Osteoblast (primary cell): ENCODE measurements around the gene LSMEM2. TPM values are rescaled to one million over a fixed set of nuclear protein-coding genes. Genes with fewer than 3 reads are reported as not detected.

Experiments used
- DNase-seq: peaks from one replicate; pipeline ENCODE4 v3.0.0; 2011; ENCODE audit warnings: low spot score, mixed read lengths; ENCODE audit not compliant: insufficient read length; ENCODE audit errors: missing footprints
- H2AFZ ChIP-seq: 2 replicates; pipeline ENCODE4 v1.6.0; 2011; ENCODE audit warnings: mild to moderate bottlenecking, low read length
- H3K27ac ChIP-seq: 2 replicates; pipeline ENCODE4 v1.5.1; 2011; ENCODE audit warnings: mild to moderate bottlenecking, low read depth, low read length, moderate library complexity
- H3K27me3 ChIP-seq: 2 replicates; pipeline ENCODE4 v1.6.0; 2012; ENCODE audit warnings: mild to moderate bottlenecking, control low read depth, inconsistent platforms, low read length, moderate library complexity; ENCODE audit not compliant: insufficient read depth
- H3K36me3 ChIP-seq: 2 replicates; pipeline ENCODE4 v1.5.1; 2011; ENCODE audit warnings: mild to moderate bottlenecking, low read length, control low read depth, moderate library complexity; ENCODE audit not compliant: insufficient read depth
- H3K4me1 ChIP-seq: 2 replicates; pipeline ENCODE4 v1.5.1; 2011; ENCODE audit warnings: mild to moderate bottlenecking, low read length, control low read depth, moderate library complexity; ENCODE audit not compliant: insufficient read depth
- H3K4me2 ChIP-seq: 2 replicates; pipeline ENCODE4 v1.6.0; 2011; ENCODE audit warnings: mild to moderate bottlenecking, low read length; ENCODE audit not compliant: insufficient read depth
- H3K4me3 ChIP-seq: fragments of 200-600 bp; sonication (generic); 3 replicates; pipeline ENCODE4 v1.5.1; 2012; ENCODE audit warnings: mild to moderate bottlenecking, low read length, inconsistent platforms; ENCODE audit not compliant: insufficient read depth
- H3K79me2 ChIP-seq: 2 replicates; pipeline ENCODE4 v1.6.0; 2012; ENCODE audit warnings: mild to moderate bottlenecking, low read length, control low read depth, inconsistent platforms; ENCODE audit not compliant: insufficient read depth
- H3K9me3 ChIP-seq: 2 replicates; pipeline ENCODE4 v1.5.1; 2011; ENCODE audit warnings: low read depth, low read length, control low read depth
- H4K20me1 ChIP-seq: 2 replicates; pipeline ENCODE4 v1.6.0; 2012; ENCODE audit warnings: mild to moderate bottlenecking, low read length, control low read depth; ENCODE audit not compliant: insufficient read depth
- CTCF ChIP-seq: IDR thresholded peaks from 2 replicates; pipeline ENCODE4 v1.5.1; 2011; ENCODE audit warnings: mild to moderate bottlenecking, low read depth, low read length, moderate library complexity; ENCODE audit errors: extremely low read depth
- total RNA-seq: library from RNA; depleted of rRNA; stranded (reverse); fragments of >200 nt; gene quantifications from 2 replicates; pipeline ENCODE4 v1.2.3, GENCODE V29; 2012

The LSMEM2 gene
- total RNA-seq, 1 donor: not detected

- no peak overlapping the region for H3K4me2 ChIP-seq
- H3K27me3 ChIP-seq: no peaks in the 10 kb centered on the region
- H3K9me3 ChIP-seq: no peaks in the 10 kb centered on the region
- no peak overlapping the region for H3K27ac ChIP-seq
- H4K20me1 ChIP-seq: no peaks in the 10 kb centered on the region
- H2AFZ ChIP-seq: no peak overlapping the region
- no peak overlapping the region for H3K4me3 ChIP-seq
- DNase-seq: peak; percentile 72
- peaks cover 19% of the 10 kb centered on the region for H3K36me3 ChIP-seq
- TF ChIP-seq CTCF: no peak
- H3K4me1 ChIP-seq: peaks cover 33% of the 10 kb centered on the region
- H3K79me2 ChIP-seq: peaks cover 6% of the 10 kb centered on the region
These were observed 16.1 kb upstream of the LSMEM2 start for GRCh38 chr3:50262778-50263177.

GRCh38 chr3:50263478-50264382 is 15.2 kb upstream of the LSMEM2 start:
- peak overlapping the region; percentile 57 for H3K4me2 ChIP-seq
- H3K4me1 ChIP-seq: peaks cover 41% of the 10 kb centered on the region
- no peak for TF ChIP-seq CTCF
- no peaks in the 10 kb centered on the region for H3K9me3 ChIP-seq
- H3K4me3 ChIP-seq: peak overlapping the region; percentile 11
- H2AFZ ChIP-seq: no peak overlapping the region
- peaks cover 9% of the 10 kb centered on the region for H3K36me3 ChIP-seq
- H3K79me2 ChIP-seq: no peaks in the 10 kb centered on the region
- peak; percentile 95 for DNase-seq
- no peaks in the 10 kb centered on the region for H3K27me3 ChIP-seq
- peak overlapping the region; percentile 54 for H3K27ac ChIP-seq
- H4K20me1 ChIP-seq: no peaks in the 10 kb centered on the region

DNA sequence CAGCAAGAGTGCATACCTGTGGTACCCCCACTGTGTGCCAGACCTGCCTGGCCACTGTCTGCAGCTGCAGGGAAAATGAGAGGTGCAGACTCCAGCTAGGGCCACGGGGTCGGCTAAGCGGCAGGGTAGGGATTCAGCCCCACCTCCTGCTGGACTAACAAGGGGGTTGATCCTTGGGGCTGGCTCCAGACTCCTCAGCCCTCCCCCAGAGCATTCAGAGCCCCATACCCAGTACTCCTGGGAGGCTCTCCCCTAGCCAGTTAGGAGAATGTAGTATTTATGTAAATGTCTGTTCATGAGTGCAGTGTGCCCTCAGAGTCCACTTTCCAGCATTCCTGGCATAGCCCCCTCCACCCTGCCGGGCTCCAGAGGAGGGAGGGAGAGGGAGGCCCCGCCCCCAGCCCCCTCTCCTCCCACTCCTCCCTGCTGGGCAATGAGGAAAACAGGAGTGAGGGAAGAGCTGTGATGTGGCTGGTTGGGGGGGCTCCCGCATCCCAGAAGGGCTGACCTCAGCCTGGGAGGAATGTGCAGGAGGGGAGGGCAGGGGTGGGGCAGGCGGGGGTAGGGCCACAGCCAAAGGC is 14.4 kb upstream of the LSMEM2 start:
- H3K9me3 ChIP-seq: no peaks in the 10 kb centered on the region
- no peaks in the 10 kb centered on the region for H3K27me3 ChIP-seq
- TF ChIP-seq CTCF: no peak
- H3K4me1 ChIP-seq: peaks cover 48% of the 10 kb centered on the region
- H3K27ac ChIP-seq: peak overlapping the region; percentile 54
- H3K36me3 ChIP-seq: peaks cover 3% of the 10 kb centered on the region
- no peaks in the 10 kb centered on the region for H4K20me1 ChIP-seq
- DNase-seq: peak; percentile 99
- peak overlapping the region; percentile 57 for H3K4me2 ChIP-seq
- H3K79me2 ChIP-seq: no peaks in the 10 kb centered on the region
- no peak overlapping the region for H2AFZ ChIP-seq
- peak overlapping the region; percentile 11 for H3K4me3 ChIP-seq

- Histone ChIP-seq H3K9me3 (no peaks in the 10 kb centered on the region), H3K27ac (peak overlapping the region; percentile 40), H2AFZ (no peak overlapping the region), H3K36me3 (no peaks in the 10 kb centered on the region), H3K4me2 (no peak overlapping the region), H3K27me3 (no peaks in the 10 kb centered on the region), H3K79me2 (no peaks in the 10 kb centered on the region), H4K20me1 (no peaks in the 10 kb centered on the region), H3K4me3 (no peak overlapping the region), H3K4me1 (peaks cover 50% of the 10 kb centered on the region)
- peak; percentile 85 for DNase-seq
- TF ChIP-seq CTCF: no peak
These were observed 13.9 kb upstream of the LSMEM2 start for GRCh38 chr3:50264964-50265485.
